Raji (cell line): ENCODE measurements around the gene MAN1B1.

Source experiments
- POLR2A ChIP-seq: IDR thresholded peaks from 2 replicates; pipeline ENCODE4 v1.6.1; 2011; ENCODE audit warnings: low read depth, low read length, control low read depth; ENCODE audit not compliant: insufficient read depth

The MAN1B1 gene

DNA sequence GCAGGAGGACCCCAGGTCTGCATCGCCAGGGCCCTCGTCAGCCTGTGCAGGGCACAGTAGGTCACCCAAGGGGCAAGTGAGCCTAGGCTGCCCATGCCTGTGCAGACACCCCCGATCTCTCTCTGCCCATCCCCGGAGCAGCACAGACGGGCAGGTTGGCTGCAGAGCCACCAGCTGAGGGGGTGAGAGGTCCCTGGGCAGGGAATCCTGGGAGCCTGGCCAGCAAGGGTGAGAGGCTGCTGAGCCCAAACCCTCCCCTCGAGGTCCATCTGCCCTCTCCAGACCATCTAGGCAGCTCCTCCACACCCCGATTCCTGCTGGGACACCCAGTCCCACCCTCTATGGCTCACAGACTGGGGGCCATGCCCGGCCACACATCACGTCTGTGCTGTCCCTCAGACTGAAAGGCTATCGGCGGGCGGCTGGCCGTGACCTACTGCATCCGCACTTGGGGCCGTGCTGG is 30.5 kb downstream of the MAN1B1 start:
- no peak for TF ChIP-seq POLR2A

DNA sequence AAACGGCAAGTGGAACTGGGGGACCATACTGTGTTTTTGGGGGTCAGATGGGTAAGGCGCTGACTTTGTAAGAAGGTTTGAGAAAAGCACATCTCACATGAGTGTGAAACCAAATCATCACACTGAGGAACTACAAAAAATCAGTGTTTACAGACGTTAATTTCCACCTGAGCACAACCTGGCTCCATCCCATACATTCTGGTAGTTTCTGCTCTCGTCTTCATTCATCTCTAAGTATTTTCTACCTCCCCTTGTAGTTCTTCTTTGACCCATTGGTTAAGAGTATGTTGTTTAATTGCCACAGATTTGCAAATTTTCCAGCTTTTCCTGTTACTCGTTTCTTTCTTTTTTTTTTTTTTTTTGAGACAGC is 36.7 kb downstream of the MAN1B1 start:
- TF ChIP-seq POLR2A = no peak

GRCh38 chr9:137126786-137127185 is 40.0 kb downstream of the MAN1B1 start:
- TF ChIP-seq POLR2A = no peak

DNA sequence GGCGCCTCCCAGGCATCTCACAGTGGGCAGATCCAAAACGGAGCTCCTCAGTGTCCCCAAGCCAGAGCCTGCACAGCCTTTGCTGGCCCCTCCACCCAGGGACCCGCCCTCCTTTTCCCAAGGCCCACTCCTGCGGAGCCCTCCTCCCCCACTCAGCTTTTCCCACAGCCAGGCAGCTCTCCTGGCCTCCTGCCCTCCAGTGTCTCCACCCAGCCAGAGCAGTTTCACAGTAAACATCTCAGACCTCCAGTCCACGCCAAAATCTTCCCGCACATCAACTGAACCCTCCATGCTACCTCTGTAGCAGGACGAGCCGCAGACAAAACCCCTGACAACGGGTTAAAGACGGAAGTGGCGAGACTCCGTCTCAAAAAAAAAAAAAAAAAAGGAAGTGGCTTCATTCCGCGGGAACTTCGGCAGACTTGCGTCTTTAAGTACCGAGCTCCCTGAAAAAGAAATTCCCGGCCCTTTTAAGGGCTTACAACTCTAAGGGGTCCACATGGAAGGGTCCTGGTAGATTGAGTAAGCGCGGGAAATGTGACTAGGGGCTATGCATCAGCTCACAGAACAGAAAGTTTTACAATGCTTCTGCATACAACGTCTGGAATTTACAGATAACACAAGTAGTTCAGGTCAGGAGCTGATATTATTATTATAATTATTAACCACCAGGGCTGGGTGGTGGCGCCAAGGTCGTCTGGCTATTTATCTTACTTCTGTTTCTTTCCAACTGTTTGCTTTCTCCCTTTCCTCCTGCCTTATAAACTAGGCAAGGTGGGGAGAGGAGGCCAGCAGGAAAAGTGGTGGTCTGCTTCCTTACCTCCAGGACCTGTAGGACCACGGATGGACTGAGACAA is 40.7 kb downstream of the MAN1B1 start:
- TF ChIP-seq POLR2A = peak; percentile 50

DNA sequence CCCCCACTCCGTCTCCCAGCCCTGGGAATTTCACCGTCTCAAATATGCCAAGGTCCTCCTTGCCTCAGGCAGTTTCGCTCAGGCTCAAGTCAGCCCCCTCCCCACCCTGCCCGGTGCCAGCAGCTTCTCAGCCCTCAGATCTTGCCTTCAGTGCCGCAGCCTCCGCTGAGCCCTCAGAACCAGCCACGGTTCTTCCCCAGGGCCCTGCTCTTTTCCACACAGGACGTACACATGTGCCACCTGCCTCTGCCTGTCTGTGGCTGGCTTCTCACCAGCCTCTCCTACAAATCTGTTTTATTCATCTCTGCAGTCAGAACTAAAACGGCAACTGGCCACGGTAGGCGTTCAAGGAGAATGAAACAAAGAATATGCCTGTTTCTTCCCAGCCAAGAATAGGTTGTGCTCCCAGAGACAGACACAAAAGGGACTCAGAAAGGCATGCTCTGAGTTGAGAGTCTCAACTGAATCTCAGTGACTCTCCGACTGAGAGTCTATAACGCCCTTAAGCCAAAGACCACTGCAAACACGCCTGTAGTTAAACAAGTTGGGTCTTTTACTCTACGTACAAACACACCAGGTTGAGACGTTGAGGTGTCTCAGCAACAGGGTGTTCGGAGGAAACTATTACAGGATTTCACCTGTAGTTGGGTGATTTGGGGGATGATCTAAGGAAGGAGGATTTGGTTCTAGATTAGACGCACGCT is 41.5 kb downstream of the MAN1B1 start:
- TF ChIP-seq POLR2A = no peak; the same call in 1 of the 2 replicates

DNA sequence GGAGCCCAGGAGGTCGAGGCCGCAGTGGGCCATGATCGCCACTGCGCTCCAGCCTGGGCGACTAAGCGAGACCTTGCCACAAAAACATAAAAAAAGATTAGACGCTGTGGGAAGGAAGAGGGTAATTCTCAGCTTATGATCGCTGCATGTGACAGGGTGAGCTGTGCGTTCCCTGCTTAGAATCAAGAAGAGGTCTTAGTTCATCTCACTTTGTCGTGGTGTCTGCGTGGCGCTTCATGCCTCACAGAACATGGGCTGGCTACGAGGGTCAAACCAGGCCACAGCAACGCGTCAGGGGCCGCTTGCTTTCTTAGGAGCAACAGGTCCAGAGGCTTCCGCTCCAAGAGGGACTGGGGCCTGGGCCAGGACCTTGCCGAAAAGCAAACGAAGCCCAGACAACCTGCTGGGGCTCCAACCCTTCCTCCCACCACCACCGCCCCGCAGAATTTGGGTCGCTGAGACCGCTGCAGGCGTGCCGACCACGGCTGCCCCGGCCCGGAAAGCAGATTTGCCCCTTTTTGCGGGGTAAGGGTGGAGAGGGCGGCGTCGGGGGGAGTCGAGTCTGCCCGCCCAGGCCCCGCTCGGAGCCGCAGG is 42.2 kb downstream of the MAN1B1 start:
- no peak; the same call in 1 of the 2 replicates for TF ChIP-seq POLR2A

- peak; percentile 98 for TF ChIP-seq POLR2A
Measured at GRCh38 chr9:137129456-137130175, 42.8 kb downstream of the MAN1B1 start.

- TF ChIP-seq POLR2A = no peak
Measured at GRCh38 chr9:137130176-137130755, 43.5 kb downstream of the MAN1B1 start.

- no peak for TF ChIP-seq POLR2A
Measured at GRCh38 chr9:137134191-137134590, 47.4 kb downstream of the MAN1B1 start.

DNA sequence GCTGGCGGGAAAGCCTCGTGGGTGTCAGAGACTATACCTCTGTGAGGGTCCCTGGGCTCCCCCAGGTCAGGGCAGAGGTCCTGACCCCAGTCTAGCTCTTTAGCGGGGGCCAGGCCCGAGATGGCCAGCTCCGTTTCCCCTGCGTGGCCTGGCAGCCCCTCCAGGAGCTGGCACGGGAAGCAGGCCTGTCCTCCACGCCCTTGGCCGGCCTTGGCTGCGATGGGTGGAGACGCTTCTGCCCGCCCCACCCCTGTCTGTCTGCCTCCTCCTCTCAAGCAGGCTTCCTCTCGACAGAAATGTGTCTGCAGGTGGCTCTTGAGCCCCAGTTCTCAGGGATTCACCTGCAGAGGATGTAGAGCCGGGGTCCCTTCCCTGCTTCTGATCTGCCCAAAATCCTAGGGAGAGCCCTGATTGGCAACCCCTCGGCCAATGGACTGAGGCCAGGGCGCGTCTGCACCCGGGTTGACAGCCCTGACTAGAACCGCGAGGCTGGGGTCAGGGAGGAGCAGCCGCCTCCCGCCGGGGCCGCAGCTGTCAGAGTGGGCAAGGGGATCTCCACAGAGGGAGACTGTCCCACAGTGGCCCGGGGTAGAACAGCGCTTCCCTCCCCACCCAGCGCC is 49.6 kb downstream of the MAN1B1 start:
- TF ChIP-seq POLR2A = no peak

GRCh38 chr9:137136881-137137607 is 50.3 kb downstream of the MAN1B1 start:
- TF ChIP-seq POLR2A = no peak

DNA sequence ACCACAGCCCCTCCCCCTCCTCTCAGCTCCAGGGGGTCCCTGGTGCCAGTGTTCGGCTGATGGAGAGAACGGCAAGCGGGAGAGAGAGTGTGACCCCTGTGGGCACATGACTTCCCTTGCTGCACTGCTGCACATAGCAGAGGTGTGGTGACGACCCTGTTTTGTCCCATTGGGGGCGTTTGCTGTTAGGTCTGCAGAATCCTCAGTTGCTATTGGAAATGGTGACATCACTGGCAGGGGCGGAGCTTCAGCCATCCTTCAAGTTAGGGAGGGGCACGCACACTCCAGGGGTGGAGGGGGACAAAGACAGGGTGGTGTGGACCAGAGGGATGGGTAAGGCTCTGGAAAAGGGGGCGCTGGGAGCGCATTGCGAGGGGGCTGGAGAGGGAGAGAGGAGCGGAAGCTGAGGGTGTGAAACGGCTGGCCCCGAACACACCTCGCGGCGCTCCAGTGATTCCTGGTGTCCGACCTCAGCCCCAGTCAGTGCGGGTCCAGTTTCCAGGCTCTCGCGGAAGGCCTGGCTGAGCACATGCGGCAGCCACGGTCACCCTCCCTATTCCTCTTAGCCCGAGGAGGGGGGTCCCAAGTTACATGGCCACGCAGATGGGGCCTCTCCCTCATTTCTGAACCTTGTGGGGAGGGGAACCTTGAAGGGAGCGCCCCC is 51.4 kb downstream of the MAN1B1 start:
- no peak for TF ChIP-seq POLR2A
